HFFc6 (cell line): ENCODE results near the gene UCHL3. TPM values are rescaled to one million over a fixed set of nuclear protein-coding genes. Genes with fewer than 3 reads are reported as not detected.

Experiments used
- DNase-seq: peaks from one replicate; pipeline ENCODE4 v3.0.0-alpha.2; 2018
- H3K27ac Mint-ChIP-seq: 2 replicates; pipeline ENCODE4 v1.8.0; 2020; ENCODE audit warnings: mild to moderate bottlenecking, mixed read lengths
- H3K27me3 Mint-ChIP-seq: 2 replicates; pipeline ENCODE4 v1.8.0; 2021; ENCODE audit warnings: mild to moderate bottlenecking, moderate library complexity, mixed read lengths; ENCODE audit not compliant: insufficient read depth
- H3K36me3 Mint-ChIP-seq: 2 replicates; pipeline ENCODE4 v1.8.0; 2021; ENCODE audit warnings: low read depth, mixed read lengths
- H3K4me1 Mint-ChIP-seq: 2 replicates; pipeline ENCODE4 v1.8.0; 2020; ENCODE audit warnings: low read depth, mixed read lengths
- H3K4me3 Mint-ChIP-seq: 2 replicates; pipeline ENCODE4 v1.8.0; 2020; ENCODE audit warnings: mild to moderate bottlenecking, moderate library complexity, mixed read lengths
- H3K9me3 Mint-ChIP-seq: 2 replicates; pipeline ENCODE4 v1.8.0; 2020; ENCODE audit warnings: mild to moderate bottlenecking, mixed read lengths
- total RNA-seq, 6 experiments: library from RNA; stranded (reverse); fragmentation: NEBNext Ultra II Directional; extraction: Animal tissue kit (Norgen Biotek cat#: 25700); gene quantifications; 2 replicates in 1 of 6; 3 replicates in 5 of 6; pipeline ENCODE4 v1.2.3, GENCODE V29; 2021
- TF ChIP-seq, protein P1 (sequence below): fragments of 200-600 bp; sonication (generic); IDR thresholded peaks from 2 replicates; pipeline ENCODE4 v1.5.0; 2021; ENCODE audit warnings: antibody characterized with exemption, mild to moderate bottlenecking

UCHL3 gene
- total RNA-seq, 6 experiments from 2014 or later = 51.4 to 67.4 (median 54.4) TPM

DNA sequence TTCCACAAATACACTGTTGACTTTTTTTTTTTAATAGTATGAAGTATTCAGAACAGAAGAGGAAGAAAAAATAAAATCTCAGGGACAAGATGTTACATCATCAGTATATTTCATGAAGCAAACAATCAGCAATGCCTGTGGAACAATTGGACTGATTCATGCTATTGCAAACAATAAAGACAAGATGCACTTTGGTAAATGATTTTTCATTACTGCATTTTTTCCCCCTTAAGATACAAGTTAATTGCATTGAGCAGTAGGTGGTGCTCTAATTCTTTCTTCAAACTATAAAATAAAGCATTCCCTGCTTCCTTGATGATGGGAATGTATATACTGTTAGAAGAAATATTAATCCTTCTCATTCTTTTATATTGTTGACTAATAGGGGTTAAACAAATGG lies 17.1 kb downstream of the UCHL3 start:
- Mint-ChIP-seq H3K4me3 (no peak overlapping the region), H3K36me3 (peaks cover 15% of the 10 kb centered on the region), H3K4me1 (peaks cover 35% of the 10 kb centered on the region), H3K27ac (no peak overlapping the region), H3K9me3 (no peaks in the 10 kb centered on the region), H3K27me3 (no peaks in the 10 kb centered on the region)
- TF ChIP-seq, protein P1, sequence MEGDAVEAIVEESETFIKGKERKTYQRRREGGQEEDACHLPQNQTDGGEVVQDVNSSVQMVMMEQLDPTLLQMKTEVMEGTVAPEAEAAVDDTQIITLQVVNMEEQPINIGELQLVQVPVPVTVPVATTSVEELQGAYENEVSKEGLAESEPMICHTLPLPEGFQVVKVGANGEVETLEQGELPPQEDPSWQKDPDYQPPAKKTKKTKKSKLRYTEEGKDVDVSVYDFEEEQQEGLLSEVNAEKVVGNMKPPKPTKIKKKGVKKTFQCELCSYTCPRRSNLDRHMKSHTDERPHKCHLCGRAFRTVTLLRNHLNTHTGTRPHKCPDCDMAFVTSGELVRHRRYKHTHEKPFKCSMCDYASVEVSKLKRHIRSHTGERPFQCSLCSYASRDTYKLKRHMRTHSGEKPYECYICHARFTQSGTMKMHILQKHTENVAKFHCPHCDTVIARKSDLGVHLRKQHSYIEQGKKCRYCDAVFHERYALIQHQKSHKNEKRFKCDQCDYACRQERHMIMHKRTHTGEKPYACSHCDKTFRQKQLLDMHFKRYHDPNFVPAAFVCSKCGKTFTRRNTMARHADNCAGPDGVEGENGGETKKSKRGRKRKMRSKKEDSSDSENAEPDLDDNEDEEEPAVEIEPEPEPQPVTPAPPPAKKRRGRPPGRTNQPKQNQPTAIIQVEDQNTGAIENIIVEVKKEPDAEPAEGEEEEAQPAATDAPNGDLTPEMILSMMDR = peak; percentile 80
- DNase-seq = peak; percentile 61

DNA sequence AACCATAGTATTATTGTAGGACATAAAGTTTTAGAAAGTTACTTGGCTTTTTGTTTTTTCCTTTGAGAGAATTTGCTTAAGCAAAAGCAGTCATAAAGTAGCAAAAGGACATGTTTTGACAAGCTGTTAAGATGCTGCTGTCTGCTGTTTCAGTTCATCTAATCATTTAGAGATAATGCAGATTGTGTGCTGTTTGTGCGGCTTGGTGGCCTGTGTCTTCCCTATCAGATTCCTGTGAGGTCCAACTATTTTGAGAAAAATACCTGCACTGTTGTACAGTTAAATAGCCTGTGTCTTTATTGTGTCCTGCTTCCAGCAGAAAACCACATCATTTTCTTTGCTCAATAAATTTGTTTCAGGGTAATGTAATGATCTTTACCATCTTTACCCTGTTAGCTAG lies 20.0 kb downstream of the UCHL3 start:
- peaks cover 44% of the 10 kb centered on the region for H3K36me3 Mint-ChIP-seq
- no peak overlapping the region; the same call in 1 of the 2 replicates for H3K4me3 Mint-ChIP-seq
- H3K27ac Mint-ChIP-seq = peak overlapping the region; percentile 67
- DNase-seq = no peak
- H3K9me3 Mint-ChIP-seq = no peaks in the 10 kb centered on the region
- H3K27me3 Mint-ChIP-seq = no peaks in the 10 kb centered on the region
- TF ChIP-seq, protein P1 = no peak
- peaks cover 43% of the 10 kb centered on the region for H3K4me1 Mint-ChIP-seq

DNA sequence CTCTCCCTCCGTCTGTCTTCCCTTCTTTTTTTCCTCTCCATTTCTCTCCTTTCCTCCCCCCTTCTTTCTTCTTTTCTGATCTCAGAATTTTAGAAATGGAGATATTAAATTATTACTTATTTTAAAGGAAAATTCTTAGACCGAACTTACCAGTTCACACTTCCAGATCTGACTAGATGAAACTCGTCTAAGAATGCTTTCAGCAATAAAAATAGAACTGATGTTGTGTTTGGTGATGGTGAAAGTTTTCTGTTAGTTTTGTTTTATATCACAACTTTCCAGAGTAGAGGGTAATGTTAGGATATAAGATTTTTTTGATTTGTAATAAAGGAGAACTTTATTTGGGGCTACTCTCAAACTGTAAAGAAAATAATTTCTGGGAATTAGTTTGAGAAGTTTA lies 29.9 kb downstream of the UCHL3 start:
- peaks cover 11% of the 10 kb centered on the region for H3K9me3 Mint-ChIP-seq
- peaks cover 12% of the 10 kb centered on the region for H3K4me1 Mint-ChIP-seq
- H3K27me3 Mint-ChIP-seq = no peaks in the 10 kb centered on the region
- peaks cover 32% of the 10 kb centered on the region for H3K36me3 Mint-ChIP-seq
- no peak overlapping the region for H3K27ac Mint-ChIP-seq
- no peak overlapping the region for H3K4me3 Mint-ChIP-seq
- no peak for DNase-seq
- TF ChIP-seq, protein P1 = no peak

DNA sequence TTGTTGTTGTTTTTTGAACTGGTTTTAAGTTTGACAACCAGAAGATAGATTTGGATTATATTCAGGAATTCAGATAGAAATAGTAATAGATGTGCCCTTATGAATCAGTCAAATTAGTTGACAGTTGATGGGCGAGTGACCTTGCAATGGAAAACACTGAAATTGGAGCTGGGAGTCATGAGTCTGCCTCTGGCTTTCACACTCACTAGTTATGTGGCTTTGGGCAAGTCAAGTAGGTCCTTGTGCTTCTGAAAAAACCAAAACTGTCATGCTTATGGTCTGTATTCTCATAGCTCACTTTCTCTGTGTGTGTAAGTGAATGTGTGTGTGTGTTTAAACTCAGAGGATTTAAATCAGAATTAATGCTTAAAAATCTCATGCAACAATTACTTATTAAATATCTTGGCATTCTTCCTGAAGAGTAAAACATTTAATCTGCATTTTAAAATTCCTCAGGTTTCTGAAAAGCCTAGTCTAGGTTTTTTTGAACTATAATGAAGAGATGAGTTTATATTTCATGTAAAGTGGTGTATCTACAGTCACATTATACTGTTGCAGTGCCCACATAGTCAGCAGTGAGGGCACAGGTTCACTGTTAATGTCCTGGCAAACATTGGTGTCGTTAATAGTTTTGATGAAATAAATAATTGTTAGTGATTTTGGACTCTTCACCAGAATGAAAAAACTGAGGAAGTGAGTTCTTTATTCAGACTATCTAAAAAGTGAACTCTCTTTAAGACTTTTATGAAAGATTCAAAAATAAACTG lies 32.5 kb downstream of the UCHL3 start:
- peaks cover 19% of the 10 kb centered on the region for H3K9me3 Mint-ChIP-seq
- peaks cover 29% of the 10 kb centered on the region for H3K36me3 Mint-ChIP-seq
- DNase-seq = no peak
- peaks cover 2% of the 10 kb centered on the region; the same call in 1 of the 2 replicates for H3K27me3 Mint-ChIP-seq
- H3K4me1 Mint-ChIP-seq = peaks cover 12% of the 10 kb centered on the region
- H3K27ac Mint-ChIP-seq = no peak overlapping the region; the same call in 1 of the 2 replicates
- TF ChIP-seq, protein P1 = no peak
- no peak overlapping the region for H3K4me3 Mint-ChIP-seq

DNA sequence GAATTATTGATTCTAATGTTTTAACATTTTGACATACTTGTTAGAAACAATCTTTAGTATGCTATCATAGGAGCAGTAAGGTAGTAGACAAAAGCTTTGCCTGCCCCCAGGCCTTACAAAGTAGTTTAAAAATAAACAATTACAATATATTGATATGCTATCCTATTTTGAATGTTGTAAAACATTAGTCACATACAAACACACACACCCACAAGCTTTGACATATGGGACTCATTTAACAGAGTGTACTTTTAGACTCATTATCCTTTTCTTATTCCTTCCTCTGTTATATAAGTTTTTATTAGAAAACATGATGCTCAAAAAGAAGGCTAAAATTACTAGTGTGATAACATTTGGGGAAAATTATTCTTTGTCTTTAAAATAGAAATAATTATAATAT lies 33.5 kb downstream of the UCHL3 start:
- H3K36me3 Mint-ChIP-seq = peaks cover 30% of the 10 kb centered on the region
- no peak overlapping the region for H3K27ac Mint-ChIP-seq
- DNase-seq = no peak
- TF ChIP-seq, protein P1 = no peak
- peaks cover 19% of the 10 kb centered on the region for H3K9me3 Mint-ChIP-seq
- H3K4me3 Mint-ChIP-seq = no peak overlapping the region
- peaks cover 2% of the 10 kb centered on the region; the same call in 1 of the 2 replicates for H3K27me3 Mint-ChIP-seq
- H3K4me1 Mint-ChIP-seq = peaks cover 12% of the 10 kb centered on the region
